Measurements from ENCODE around the gene DCANP1.

DCANP1 gene

DNA sequence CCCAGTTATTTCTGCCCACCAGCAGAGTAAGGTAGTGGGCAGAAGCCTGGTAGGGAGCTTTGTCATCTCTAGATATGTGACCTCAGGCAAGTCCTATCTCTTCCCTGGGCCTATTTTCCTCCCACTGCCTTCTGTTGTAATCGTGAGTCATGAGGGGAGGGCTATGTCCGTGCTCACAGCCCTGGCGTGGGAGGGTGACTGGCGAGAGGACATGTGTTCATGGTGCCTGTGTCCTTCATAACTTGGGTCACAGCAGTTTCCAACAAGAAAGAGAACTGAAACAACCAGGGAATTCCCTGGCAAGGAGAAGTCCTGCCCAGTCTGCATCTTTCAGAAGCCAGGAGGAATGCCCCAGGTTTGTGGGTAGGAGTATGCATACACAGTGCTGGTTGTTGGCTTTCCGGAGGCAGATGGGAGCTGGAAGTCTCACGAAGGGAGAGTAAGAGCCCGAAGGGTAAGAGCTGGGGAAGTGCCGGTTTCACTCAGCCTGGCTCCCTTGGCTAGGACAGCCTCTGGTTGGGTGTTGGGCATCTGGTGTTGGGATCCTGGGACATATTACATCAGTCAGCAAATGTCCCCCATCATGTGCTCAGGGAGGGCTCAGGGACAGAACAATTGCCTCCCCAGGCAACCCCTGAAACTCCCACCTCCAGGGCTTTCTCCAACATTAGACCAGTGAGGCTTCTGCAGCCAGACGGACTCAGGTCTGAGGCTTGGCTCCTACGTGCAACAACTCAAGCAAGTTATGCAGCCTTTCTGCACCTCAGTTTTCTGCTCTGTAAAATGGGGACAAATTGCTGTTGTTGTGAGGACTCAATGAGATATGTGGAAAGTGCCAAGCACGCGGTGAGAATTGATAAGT is 9.3 kb upstream of the DCANP1 start:
- DNase-seq (ENCODE audit: low spot score): peak; percentile 42

DNA sequence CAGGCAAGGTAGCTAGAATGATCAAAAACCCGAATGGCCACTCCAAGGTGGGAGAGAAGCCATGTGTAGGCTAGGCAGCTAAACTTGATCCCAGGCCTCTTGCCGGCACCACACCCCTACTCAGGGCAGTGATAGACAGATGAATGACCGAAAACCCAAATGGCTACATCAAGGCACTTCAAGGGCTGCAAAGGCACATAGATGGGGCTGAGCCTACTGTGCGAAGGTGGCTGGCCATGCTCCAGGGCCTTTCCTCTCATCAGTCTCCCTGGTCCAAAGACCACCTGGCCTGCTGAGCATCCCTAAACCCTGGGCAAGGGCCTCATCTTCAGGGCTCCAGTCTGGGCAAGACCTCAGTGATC is 8.7 kb upstream of the DCANP1 start:
- no peak for DNase-seq (ENCODE audit: low spot score)

DNA sequence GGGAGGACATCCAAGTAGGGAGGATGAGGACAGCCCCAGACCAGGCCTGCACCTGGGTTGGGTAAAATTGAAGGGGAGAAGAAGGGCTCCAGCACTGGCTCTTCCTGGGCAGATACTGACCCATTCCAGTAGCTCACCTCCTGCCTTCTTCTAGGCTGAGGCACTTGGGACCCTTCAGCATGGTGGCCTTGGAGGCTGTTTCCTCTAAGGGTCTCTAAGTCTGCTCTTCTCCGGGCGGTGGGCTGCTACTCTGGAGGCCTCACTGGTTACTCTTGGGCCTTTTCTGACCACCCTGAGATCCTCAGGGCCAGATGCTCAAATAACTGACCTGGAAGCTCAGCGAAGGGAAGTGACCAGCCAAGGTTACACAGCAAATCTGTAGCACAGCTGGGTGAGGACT is 7.8 kb upstream of the DCANP1 start:
- no peak for DNase-seq (ENCODE audit: low spot score)

GRCh38 chr5:135453613-135454012 is 6.5 kb upstream of the DCANP1 start:
- no peak for DNase-seq (ENCODE audit: low spot score)

- no peak for DNase-seq (ENCODE audit: low spot score)
Measured at GRCh38 chr5:135452321-135453030, 5.3 kb upstream of the DCANP1 start, which contains the start of gene TIFAB. TSS of gene TIFAB (minus strand) at chr5:135452351. CDS start at chr5:135449939, 2,412 bp downstream.

DNA sequence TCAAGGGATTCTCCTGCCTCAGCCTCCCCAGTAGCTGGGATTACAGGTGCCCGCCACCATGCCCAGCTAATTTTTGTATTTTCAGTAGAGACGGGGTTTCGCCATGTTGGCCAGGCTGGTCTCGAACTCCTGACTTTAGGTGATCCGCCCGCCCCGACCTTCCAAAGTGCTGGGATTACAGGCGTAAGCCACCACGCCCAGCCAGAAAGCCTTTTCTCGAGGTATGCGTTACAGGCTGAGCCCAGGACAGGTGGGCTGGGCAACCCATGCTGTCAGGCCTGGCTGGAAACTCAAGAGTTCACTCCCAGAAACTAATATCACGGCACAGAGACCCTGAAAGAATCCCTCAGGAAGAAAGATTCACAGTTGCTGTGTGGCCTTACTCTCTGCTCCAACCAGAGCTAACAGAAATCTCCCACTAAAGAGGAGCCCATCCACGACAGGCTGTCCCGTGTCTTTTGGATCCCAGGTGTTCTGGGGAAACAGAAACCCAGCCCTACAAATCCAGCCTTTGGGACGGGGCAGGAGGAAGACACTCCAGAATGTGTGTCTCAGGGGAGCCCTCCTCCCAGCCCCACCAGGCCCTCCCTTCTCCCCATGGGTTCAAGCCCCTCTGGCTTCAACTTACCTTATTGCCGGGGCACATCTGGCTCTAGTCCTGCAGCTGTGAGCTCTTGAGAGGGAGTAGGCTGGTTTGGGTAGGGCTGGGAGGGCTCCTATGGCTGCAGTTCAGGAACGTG is 4.6 kb upstream of the DCANP1 start:
- no peak for DNase-seq (ENCODE audit: low spot score)

DNA sequence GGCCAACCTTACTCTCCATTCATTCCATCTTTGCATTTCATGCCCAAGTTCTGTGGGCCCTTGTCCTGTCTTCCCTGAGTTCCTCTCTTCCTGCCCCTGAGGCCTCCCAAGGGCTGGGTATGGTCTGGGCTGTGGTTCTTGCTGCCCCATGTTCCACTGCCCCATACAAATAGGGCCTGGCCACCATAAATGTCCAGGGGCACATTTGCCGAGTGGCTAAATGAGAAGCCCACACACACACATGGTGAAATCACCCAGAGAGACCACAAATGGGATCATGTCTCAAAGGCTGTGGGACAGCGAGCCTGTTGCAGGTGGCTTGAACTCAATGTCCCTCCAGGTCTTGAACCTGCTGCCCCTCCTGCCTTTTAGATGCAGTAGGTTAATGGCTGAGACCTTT is 3.8 kb upstream of the DCANP1 start:
- DNase-seq (ENCODE audit: low spot score): no peak

GRCh38 chr5:135450336-135450735 is 3.2 kb upstream of the DCANP1 start:
- no peak for DNase-seq (ENCODE audit: low spot score)

DNA sequence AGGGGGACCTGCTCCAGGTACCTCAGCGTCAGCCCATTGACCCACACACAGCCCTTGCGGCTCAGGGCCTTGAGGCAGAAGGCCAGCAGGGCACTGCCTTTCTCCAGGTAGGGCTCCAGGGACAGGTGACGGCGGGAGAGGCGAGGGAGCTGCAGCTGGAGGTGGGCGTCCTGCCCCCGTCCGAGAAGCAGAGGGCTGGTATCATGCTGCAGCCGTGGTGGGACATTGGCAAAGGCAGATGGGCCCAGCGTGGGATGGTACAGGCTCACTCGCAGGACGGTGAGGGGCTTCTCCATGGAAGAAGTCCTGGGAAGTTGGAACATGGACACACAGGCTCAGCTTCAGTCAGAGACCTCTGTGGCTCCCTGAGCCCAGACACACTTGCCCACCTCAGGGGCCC is 2.5 kb upstream of the DCANP1 start:
- DNase-seq (ENCODE audit: low spot score): no peak

GRCh38 chr5:135448791-135449507 is 1.8 kb upstream of the DCANP1 start:
- no peak for DNase-seq (ENCODE audit: low spot score)

GRCh38 chr5:135448071-135448739 is 1.1 kb upstream of the DCANP1 start:
- no peak for DNase-seq (ENCODE audit: low spot score)

DNA sequence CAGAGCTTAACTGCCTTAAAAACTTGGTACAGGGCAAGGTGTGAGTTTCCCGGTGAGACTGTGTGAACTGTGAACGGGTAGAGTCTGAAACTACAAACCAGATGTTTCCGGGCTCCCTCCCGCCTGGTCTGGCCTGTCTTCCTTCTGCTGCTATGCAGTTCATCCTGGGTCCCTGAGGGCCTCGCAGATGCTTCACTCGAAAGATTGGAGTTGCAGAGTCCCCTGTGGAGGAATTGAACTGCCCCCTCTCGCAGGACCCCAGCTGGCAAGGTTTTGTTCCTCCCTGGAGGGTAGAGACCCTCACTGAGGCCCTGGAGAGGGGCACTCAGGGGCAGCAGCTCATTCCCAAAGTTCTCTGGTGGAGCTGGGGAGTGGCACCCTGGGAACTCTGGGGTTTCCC is 533 bp downstream of the DCANP1 start:
- DNase-seq (ENCODE audit: low spot score): no peak

GRCh38 chr5:135446206-135446605 is 942 bp downstream of the DCANP1 start:
- no peak for DNase-seq (ENCODE audit: low spot score)

GRCh38 chr5:135445306-135445985 is 1.7 kb downstream of the DCANP1 start:
- DNase-seq (ENCODE audit: low spot score): no peak

GRCh38 chr5:135444881-135445280 is 2.3 kb downstream of the DCANP1 start:
- no peak for DNase-seq (ENCODE audit: low spot score)

GRCh38 chr5:135444360-135444759 is 2.8 kb downstream of the DCANP1 start:
- DNase-seq (ENCODE audit: low spot score): no peak

DNA sequence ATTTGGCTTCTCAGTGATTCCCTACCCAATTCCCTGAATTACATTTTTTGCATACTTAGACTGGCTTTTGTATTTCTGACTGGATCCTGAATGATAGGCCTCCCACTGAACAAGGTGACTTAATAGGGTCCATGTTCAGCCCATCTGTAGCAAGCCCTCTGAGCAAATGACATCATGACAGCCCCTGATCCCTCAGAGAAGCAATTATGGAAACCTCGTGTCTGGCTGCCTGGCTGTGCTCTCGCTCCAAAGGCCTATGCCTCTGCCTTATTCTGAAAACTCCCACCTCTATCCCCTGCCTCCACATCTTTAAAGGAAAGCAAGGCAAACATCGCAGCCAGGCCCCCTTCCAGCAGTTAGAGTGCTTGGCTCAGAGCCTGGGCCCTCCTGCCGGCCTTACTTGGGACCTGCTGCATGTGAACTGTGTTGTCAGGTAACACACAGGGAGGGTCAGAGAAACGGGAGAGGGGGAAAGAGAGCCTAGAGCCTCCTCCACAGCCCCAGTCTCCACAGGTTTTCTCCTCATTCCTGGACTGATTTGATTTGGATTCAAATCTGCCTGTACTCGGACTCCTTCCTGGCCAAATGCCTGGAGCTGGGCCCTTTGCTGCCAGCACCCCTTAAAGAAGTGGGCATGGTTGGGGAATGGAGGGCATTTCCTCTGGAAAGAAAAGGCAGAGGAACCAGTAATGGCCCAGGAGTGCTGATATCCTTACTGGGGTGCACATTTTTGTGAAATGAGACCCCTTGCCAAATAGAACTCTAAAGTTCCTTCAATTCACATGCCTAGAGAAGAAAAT is 3.8 kb downstream of the DCANP1 start:
- DNase-seq (ENCODE audit: low spot score): no peak

GRCh38 chr5:135442431-135443160 is 4.6 kb downstream of the DCANP1 start:
- DNase-seq (ENCODE audit: low spot score): no peak

DNA sequence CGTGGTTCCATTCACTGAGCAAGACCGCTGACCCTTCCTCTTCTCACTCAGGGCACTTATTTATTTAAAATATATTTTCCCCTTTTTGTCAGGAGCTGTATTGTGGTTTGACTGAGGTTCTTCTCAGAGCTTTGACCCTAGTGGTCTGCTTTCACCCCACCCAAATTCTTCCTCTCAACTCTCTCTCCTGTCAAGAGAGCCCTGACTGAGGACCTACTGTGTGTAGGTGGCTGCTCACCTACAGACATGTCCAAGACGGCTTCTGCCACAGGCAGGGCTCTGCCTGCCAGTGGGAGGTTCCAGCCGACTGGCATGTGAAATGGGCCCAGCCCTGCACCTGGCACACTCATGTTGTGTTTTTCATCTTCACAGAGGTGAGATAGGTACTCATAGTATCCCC is 5.2 kb downstream of the DCANP1 start:
- no peak for DNase-seq (ENCODE audit: low spot score)

Measured in putamen (tissue), 1 donor.